ENCODE measurements around the gene ZNF644.
"Not testable (repeated sequence)": the region's sequence is repeated elsewhere in the genome, so short reads cannot be mapped to it uniquely, and the experiment has no call there.

ZNF644 gene

GRCh38 chr1:90892884-90893283 lies 129.0 kb downstream of the ZNF644 start:
- not testable (repeated sequence) for H3K27ac Mint-ChIP-seq, H3K4me3 Mint-ChIP-seq, H3K27me3 Mint-ChIP-seq, DNase-seq, H3K4me1 Mint-ChIP-seq, ATAC-seq
- peaks cover 0 to 24% of the 10 kb centered on the region in 2 donors for H3K9me3 Mint-ChIP-seq

GRCh38 chr1:90892196-90892595 lies 129.6 kb downstream of the ZNF644 start:
- not testable (repeated sequence) for ATAC-seq, H3K4me1 Mint-ChIP-seq, H3K27me3 Mint-ChIP-seq

GRCh38 chr1:90891756-90892155 lies 130.1 kb downstream of the ZNF644 start:
- not testable (repeated sequence) for ATAC-seq, H3K4me3 Mint-ChIP-seq, H3K27me3 Mint-ChIP-seq, H3K4me1 Mint-ChIP-seq, DNase-seq
- peaks cover 0 to 24% of the 10 kb centered on the region in 2 donors for H3K9me3 Mint-ChIP-seq
- H3K27ac Mint-ChIP-seq = peak overlapping the region in 1 of 2 donors; percentile 15

More at GRCh38 chr1:90892196-90892595, 129.6 kb downstream of the ZNF644 start:
- DNase-seq, H3K4me3 Mint-ChIP-seq, H3K27ac Mint-ChIP-seq: not testable (repeated sequence)
- H3K9me3 Mint-ChIP-seq = peaks cover 0 to 24% of the 10 kb centered on the region in 2 donors

GRCh38 chr1:90882221-90882620 lies 139.6 kb downstream of the ZNF644 start:
- no peak for ATAC-seq
- H3K4me3 Mint-ChIP-seq = no peak overlapping the region
- peaks cover 38 to 43% of the 10 kb centered on the region in 2 donors for H3K9me3 Mint-ChIP-seq

GRCh38 chr1:90881034-90881433 lies 140.8 kb downstream of the ZNF644 start:
- ATAC-seq = no peak
- Mint-ChIP-seq H3K4me3 (no peak overlapping the region), H3K27ac (no peak overlapping the region), H3K27me3 (no peaks in the 10 kb centered on the region), H3K9me3 (peaks cover 38 to 43% of the 10 kb centered on the region in 2 donors), H3K4me1 (no peaks in the 10 kb centered on the region)
- DNase-seq = no peak

More at GRCh38 chr1:90882221-90882620, 139.6 kb downstream of the ZNF644 start:
- no peak overlapping the region for H3K27ac Mint-ChIP-seq
- no peak for DNase-seq
- H3K27me3 Mint-ChIP-seq = no peaks in the 10 kb centered on the region
- no peaks in the 10 kb centered on the region for H3K4me1 Mint-ChIP-seq

GRCh38 chr1:90879281-90879680 lies 142.6 kb downstream of the ZNF644 start:
- Mint-ChIP-seq H3K4me3 (no peak overlapping the region), H3K4me1 (no peaks in the 10 kb centered on the region), H3K27ac (no peak overlapping the region), H3K9me3 (peaks cover 43% of the 10 kb centered on the region in 2 donors), H3K27me3 (no peaks in the 10 kb centered on the region)
- ATAC-seq (no peak), DNase-seq (no peak)

GRCh38 chr1:90876101-90876500 lies 145.7 kb downstream of the ZNF644 start:
- peaks cover 29 to 47% of the 10 kb centered on the region in 2 donors for H3K9me3 Mint-ChIP-seq
- no peaks in the 10 kb centered on the region for H3K27me3 Mint-ChIP-seq
- H3K27ac Mint-ChIP-seq = no peak overlapping the region
- no peak overlapping the region for H3K4me3 Mint-ChIP-seq
- ATAC-seq = no peak
- no peaks in the 10 kb centered on the region for H3K4me1 Mint-ChIP-seq
- DNase-seq = no peak

All from stimulated activated naive CD8-positive, alpha-beta T cell treated with anti-CD3 and anti-CD28 coated beads, Interleukin-15, amount 100 ng/mL, for 72 hours (primary cell).